ENCODE measurements around the gene FAT1.

Gene FAT1

DNA sequence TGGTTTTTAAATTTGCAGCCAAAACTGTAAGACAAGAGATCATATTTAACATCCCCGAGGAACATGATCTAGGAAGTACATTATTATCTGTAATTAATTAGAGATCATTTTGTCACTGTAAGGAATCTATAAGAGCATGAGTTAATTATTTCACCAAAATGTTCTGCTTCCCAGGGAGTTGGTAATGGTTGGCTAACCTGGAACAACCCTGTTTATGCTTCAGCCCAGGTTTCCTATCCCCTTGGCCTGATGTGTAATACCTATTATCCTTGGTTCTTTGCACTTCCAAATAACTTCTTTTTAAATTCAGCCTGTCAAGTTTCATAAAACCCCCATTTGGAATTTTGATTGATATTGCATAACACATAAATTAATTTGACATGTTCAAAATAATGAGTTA lies 161.9 kb downstream of the FAT1 start:
- DNase-seq (ENCODE audit: low spot score) = no peak

DNA sequence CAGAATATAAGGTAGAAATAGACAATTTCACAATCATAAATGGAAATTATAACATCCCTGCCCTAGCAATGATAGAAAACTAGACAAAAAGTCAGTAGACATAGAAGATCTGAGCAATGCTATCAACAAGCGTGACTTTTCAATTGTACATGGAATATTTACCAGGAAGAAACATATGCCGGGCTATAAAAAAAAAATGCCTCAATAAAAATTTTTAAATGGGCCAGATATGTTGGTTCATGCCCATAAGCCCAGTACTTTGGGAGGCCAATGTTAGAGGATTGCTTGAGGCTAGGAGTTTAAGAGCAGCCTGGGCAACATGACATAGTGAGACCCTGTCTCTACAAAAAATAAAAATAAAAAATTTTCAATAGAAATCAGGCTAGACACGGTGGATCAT lies 163.0 kb downstream of the FAT1 start:
- DNase-seq (ENCODE audit: low spot score) = no peak

DNA sequence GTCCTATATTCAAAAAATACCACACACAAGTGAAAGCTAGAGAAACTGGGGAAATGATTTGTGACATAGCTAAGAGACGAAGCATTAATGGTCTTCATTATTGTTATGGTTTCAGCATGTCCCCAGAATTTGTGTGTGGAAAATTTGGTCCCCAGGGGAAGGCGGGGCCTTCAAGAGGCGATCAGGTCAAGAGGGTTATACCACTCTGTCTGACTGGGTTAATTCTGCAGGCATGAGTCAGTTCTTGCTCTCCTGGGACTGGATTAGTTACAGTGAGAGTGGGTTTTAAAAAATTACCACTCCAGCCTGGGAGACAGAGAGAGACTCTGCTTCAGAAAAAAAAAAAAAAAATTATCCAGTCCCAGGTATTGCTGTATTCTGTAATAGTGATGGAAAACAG lies 166.2 kb downstream of the FAT1 start:
- no peak for DNase-seq (ENCODE audit: low spot score)

DNA sequence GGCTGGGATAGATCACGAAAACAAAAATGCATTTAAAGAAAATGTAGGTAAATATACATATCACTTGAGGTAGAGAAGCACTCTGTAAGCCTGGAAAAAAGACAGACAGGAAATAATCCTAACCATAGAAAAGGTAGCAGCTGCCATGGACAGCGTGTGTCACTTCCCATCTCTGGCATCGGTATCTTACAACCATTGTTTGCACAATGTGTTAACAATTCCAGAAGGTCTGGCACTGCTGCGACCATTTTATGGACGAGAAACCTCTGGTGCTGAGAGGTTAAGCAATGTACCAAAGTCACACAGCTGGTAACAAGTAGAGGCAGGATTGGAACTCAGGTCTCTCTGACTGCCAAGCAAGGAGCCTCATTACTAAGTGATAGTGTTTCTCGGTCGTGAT lies 166.6 kb downstream of the FAT1 start:
- DNase-seq (ENCODE audit: low spot score) = no peak

DNA sequence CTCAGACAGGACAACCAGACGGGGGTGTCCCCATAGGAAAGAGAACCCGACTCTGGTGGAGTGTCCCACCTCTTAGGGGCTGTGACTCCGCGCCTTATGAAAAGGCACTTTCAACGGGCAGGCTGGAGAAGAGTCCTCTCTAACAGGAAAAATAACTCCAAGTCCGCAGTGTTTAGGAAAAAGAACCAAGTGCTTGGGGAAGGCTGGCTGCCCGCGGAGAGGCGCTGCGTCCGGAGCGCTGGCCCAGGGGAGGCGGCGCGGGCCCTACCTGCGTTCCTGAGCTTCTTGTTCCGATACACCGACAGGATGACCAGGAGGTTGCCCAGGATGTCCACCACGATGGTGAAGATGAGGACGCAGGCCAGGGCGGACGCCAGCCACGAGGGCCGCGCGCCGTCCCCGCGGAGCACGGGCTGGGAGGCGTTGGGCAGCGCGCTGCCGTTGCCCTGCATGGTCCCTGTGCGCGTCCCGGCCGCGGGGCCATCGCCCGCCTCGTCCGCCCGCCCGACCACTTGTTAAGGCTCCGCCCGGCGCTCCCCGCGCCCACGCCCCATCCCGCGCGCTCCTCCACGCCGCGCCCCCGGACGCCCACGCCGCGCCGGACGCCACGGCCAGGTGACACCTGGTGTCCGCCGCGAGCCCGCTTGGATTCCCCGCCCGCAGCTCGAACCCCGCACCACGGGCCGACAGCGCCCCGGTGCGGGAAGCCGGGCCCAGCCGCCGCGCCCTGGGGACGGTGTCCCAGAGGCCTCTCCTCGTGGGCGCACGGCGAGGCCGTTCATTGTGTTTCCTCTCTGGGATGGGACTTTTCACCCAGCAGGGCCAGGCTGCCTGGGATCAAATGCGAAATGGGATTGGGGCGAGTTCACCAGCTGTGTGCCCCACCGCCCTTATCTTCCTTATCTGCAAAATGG lies 168.5 kb downstream of the FAT1 start, which contains the start of gene MTNR1A:
Gene MTNR1A, minus strand, starts transcription at position 654 of the 914 bp plus-strand sequence. Its CDS starts 202 bp downstream, at position 452.
- no peak for DNase-seq (ENCODE audit: low spot score)

DNA sequence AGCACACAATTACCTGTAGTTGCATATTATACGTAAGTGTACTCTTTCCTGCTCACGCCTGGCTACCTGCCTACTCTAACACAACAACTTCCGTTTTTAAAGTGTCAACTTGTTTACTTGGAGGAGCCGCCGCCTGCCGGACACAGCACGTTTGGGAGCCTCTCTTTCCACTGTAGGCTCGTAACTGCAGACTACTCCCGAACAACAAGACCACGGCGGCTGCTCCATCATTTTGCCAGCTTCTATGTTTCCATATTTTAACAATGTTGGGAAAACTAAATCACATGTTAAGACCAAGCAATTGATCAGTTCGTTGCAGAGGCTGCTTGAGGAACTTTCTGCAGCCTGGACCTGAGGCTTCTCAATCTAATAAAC lies 169.1 kb downstream of the FAT1 start:
- DNase-seq (ENCODE audit: low spot score) = no peak

DNA sequence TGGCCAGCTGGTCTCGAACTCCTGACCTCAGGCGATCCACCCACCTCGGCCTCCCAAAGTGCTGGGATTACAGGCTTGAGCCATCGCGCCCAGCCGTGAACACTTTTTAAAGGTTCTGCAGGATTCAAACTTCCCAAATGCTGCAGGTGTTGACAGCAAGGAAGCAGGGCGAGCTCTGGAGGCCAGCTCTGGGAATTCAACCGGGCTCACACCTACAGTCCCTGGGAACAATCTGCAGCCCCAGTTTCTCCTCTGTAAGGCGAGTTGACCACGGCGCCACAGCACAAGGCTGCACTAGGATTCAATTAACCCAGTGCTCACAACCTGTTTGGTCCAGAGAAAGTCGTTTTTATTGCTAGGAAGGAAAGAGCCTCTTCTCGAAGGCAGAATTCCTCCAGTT lies 169.9 kb downstream of the FAT1 start:
- no peak for DNase-seq (ENCODE audit: low spot score)

DNA sequence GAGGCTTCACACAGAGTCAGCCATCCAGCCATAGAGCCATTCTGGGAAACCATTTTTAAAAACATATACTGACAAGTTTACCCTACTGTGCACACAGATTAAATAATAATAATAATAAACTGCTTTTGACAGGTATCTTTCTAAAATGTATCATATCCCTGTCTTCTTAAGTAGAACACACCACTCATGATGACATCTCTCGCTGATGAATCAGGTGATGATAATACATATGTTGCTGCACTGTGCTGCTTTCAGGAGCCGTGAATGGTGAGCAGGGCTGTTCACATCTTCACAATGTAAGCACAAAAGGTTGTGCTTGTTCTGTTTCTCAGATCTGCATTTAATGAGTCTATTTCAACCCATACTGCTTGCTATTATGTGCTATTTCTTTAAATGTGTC lies 171.8 kb downstream of the FAT1 start:
- DNase-seq (ENCODE audit: low spot score) = no peak

DNA sequence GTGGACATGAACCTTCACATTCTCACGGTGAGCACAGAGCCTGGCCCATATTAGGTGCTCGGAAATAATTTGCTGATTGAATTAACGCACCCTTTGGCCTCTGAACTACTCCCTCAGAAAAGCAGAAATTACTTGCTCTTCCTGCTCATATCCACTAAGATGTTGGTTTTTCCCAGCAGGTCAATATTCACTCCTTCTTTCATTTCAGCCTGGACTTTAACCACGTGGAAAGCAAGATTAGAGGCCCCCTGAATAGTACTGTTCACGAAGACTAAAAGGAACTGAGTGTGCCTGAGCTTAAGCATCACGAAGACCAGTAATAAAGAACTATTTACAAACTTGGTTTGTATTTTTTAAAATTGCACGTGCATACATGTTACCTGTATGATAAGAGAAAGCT lies 178.2 kb downstream of the FAT1 start:
- no peak for DNase-seq (ENCODE audit: low spot score)

DNA sequence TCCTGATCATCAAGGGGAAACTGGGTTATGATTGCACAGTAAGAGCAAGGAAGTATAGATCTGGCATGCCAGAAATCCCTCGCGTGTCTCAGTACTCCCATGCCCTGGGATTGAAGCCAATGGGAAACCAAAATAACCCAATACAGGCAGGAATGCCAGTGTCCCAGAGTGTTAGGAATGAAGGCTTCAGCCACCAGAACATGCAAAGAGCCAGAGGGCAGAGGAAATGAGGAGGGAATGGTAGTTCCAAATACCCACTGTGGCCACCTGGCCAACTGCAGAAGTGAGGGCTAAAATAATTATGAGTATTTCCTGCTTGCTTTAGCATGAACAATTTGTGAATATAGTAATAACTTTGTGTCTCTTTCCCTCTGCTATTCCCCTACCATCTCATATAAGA lies 180.4 kb downstream of the FAT1 start:
- no peak for DNase-seq (ENCODE audit: low spot score)

DNA sequence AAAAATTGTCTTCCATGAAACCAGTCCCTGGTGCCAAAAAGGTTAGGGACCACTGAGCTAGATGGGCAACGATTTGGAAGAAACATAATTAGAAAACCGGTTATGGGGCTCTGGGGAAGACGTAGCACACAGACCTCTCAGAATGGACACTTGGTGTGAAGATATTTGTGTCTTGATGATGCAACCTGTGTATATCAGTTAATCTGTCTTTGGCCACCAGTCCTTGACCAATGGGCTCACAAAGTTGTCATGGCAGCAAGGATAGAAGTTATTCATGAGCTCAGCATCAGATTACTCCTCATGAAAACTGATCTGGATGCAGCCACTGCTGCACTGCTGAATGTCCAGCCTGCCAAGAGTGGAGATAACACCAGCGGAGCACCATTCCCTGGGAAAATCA lies 181.9 kb downstream of the FAT1 start:
- DNase-seq (ENCODE audit: low spot score) = no peak

DNA sequence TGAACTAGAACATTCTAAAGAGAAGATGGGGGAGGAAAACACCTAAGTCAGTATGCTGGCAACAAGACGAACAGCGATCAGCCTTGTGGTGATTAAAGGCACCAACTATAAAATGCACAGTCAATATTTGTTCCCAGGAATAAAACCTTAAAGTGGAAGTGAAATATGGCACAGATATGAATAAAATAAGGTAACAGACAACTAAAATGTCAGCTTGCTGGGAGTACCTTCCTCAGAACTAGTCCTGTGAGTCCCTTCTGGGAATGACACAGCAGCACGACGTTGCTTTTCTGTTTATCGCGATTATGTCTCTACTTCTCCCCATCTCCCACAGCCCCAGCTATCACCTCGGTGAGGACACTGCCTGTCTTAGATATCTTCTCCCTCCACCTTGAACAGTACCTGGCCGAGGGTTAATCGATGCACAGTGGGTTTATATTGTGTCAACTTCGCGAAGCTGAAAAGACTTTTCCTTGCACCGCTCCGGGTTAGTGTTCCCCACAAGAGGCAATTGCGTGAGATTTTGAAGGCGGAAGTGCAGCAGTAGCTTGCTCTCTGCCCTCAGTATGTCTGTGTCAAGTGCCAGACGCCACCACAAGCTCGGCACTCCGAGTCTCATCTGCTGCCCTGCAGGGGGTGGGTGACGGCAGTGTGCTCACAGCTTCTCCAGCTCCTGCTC lies 185.7 kb downstream of the FAT1 start:
- DNase-seq (ENCODE audit: low spot score) = no peak

All from germinal center (tissue), 1 donor.